Adrenal gland (tissue), 12 donors: ENCODE results near the gene ANTKMT. TPM values are rescaled to one million over a fixed set of nuclear protein-coding genes. Genes with fewer than 3 reads are reported as not detected.
A peak's percentile ranks its signal among the peaks of the same experiment; 100 is the strongest.

Experiments used
- DNase-seq, 7 donors: peaks; one replicate each; pipeline ENCODE4 v3.0.0-alpha.2; 2019 to 2020
- H3K27ac ChIP-seq, 5 donors: fragments of 200-600 bp; sonication (generic) in 4 of 5; 1 replicate in 3 of 5; 2 replicates in 2 of 5; pipeline versions ENCODE4 v1.5.1 to v1.8.0; 2016 to 2020; ENCODE audit warnings: mild to moderate bottlenecking in 1 of 5
- H3K27me3 ChIP-seq: fragments of 200-600 bp; 2 replicates; pipeline ENCODE4 v1.8.0; 2021
- H3K36me3 ChIP-seq, 2 donors: fragments of 200-600 bp; replicated peaks in 1 of 2; 1 replicate in 1 of 2; 2 replicates in 1 of 2; pipeline versions ENCODE4 v1.5.1 to v1.8.0; 2018 to 2022
- H3K4me1 ChIP-seq, 2 donors: fragments of 200-600 bp; replicated peaks in 1 of 2; 1 replicate in 1 of 2; 2 replicates in 1 of 2; pipeline versions ENCODE4 v1.5.1 to v1.8.0; 2018 to 2021
- H3K4me3 ChIP-seq, 4 donors: fragments of 200-600 bp; sonication (generic) in 3 of 4; one replicate each; pipeline ENCODE4 v1.5.1; 2016 to 2018
- H3K9me3 ChIP-seq, 3 donors: fragments of 200-600 bp; sonication (generic) in 1 of 3; replicated peaks in 1 of 3; 1 replicate in 2 of 3; 2 replicates in 1 of 3; pipeline versions ENCODE4 v1.5.1 to v1.8.0; 2016 to 2021
- CTCF ChIP-seq, 6 experiments: fragments of 450-650 bp in 4 of 6; fragments of 200-600 bp in 2 of 6; sonication (generic) in 1 of 6; IDR thresholded peaks; 1 replicate in 5 of 6; 2 replicates in 1 of 6; pipeline versions ENCODE4 v1.5.1 to v1.8.0; 2016 to 2021; ENCODE audit warnings: antibody characterized with exemption in 6 of 6, mild to moderate bottlenecking in 2 of 6, moderate library complexity in 1 of 6
- POLR2A ChIP-seq, 2 donors: fragments of 450-650 bp; IDR thresholded peaks; one replicate each; pipeline ENCODE4 v1.6.1; 2017; ENCODE audit warnings: antibody characterized with exemption in 2 of 2, mild to moderate bottlenecking in 2 of 2, moderate library complexity in 1 of 2
- WGBS, 4 donors: extraction: QIAGEN DNeasy Blood & Tissue Kit in 2 of 4; methylation state at CpG; one replicate each; pipeline versions ENCODE4 v1.1.5 to v1.1.7; 2013 to 2017; 5-methylcytosine and 5-hydroxymethylcytosine counted together
- intact Hi-C, 2 donors: fragments of 100-400 bp; cut with DNase I; formaldehyde crosslinking; loops; one replicate each; pipeline versions ENCODE4 v1.14.1 to v1.15.0; 2022 to 2023
- polyA plus RNA-seq, 3 donors: library from polyadenylated mRNA; stranded (reverse); fragments of 200-250 nt in 2 of 3; fragments of 350-450 nt in 1 of 3; fragmentation: Illumina TruSeq in 1 of 3; extraction: RNeasy Lipid Tissue Mini Kit (QIAGEN cat#74804) in 1 of 3; gene quantifications; one replicate each; pipeline ENCODE4 v1.2.3, GENCODE V29; 2013 to 2014
- total RNA-seq, 9 donors: library from RNA; depleted of rRNA in 4 of 9; stranded (reverse); fragments of >200 nt in 4 of 9; fragments of 120-200 nt in 1 of 9; fragmentation: NEBNext Ultra II Directional in 1 of 9; extraction: Animal tissue kit (Norgen Biotek cat#: 25700) in 1 of 9; gene quantifications; one replicate each; pipeline versions ENCODE4 v1.1.0 to v1.2.4, GENCODE V29; 2013 to 2023
- donor health status: healthy with polysubstance abuse.
- donor health status: Bipolar disorder and iron deficiency.
- donor health status: DM: yes; HTN: yes; CAD: no.
- donor health status: DM: no; HTN: no; CAD: no.
- donor health status: DM: no; HTN: no; CAD: no.
- donor health status: DM: yes; HTN: yes; CAD: no.

ANTKMT gene
- total and polyA plus RNA-seq, 12 donors = 0.48 to 127 (median 64.1) TPM

GRCh38 chr16:716200-716568, 4.8 kb upstream of the ANTKMT start:
- peak overlapping the region in 2 of 5 donors; percentile 56 to 62 for H3K27ac ChIP-seq
- H3K27me3 ChIP-seq = peaks cover 3% of the 10 kb centered on the region
- H3K4me1 ChIP-seq = peaks cover 23 to 34% of the 10 kb centered on the region in 2 donors
- TF ChIP-seq CTCF (IDR thresholded peaks at IDR 0.05) (no peak), POLR2A (IDR thresholded peaks at IDR 0.05) (no peak)
- DNase-seq = peak; percentile 78 to 92 (median 84)
- 15 to 30% (median 20%) methylated on average over 7 to 12 of the region's 12 CpGs for WGBS, 4 donors
- intact Hi-C loops = loop anchor here in 1 of 2 donors (10.0 kb wide), 1 partner anchor 339 kb away; no protein-coding TSS in a partner anchor
- H3K4me3 ChIP-seq = peak overlapping the region in 2 of 4 donors; percentile 37 to 76
- no peaks in the 10 kb centered on the region for H3K36me3 ChIP-seq
- no peaks in the 10 kb centered on the region for H3K9me3 ChIP-seq

- no peak overlapping the region for H3K4me3 ChIP-seq
- H3K4me1 ChIP-seq = peaks cover 28 to 38% of the 10 kb centered on the region in 2 donors
- H3K36me3 ChIP-seq = no peaks in the 10 kb centered on the region
- WGBS, 4 donors = 76 to 93% (median 86%) methylated on average over 9 to 29 of the region's 29 CpGs
- no peaks in the 10 kb centered on the region for H3K9me3 ChIP-seq
- H3K27me3 ChIP-seq = no peaks in the 10 kb centered on the region
- intact Hi-C loops = loop anchor here in 1 of 2 donors (10.0 kb wide), 1 partner anchor 338 kb away; no protein-coding TSS in a partner anchor
- DNase-seq = no peak
- TF ChIP-seq CTCF (IDR thresholded peaks at IDR 0.05) (no peak), POLR2A (IDR thresholded peaks at IDR 0.05) (no peak)
- H3K27ac ChIP-seq = peak overlapping the region in 1 of 5 donors; percentile 56
Observed at GRCh38 chr16:716768-717325, 4.1 kb upstream of the ANTKMT start.

GRCh38 chr16:717450-718245, 3.3 kb upstream of the ANTKMT start:
- Histone ChIP-seq H3K4me3 (no peak overlapping the region), H3K4me1 (peaks cover 29 to 37% of the 10 kb centered on the region in 2 donors), H3K27me3 (no peaks in the 10 kb centered on the region), H3K9me3 (no peaks in the 10 kb centered on the region), H3K36me3 (no peaks in the 10 kb centered on the region), H3K27ac (peak overlapping the region in 1 of 5 donors; percentile 21)
- intact Hi-C loops = loop anchor here in 1 of 2 donors (10.0 kb wide), 1 partner anchor 337 kb away; no protein-coding TSS in a partner anchor
- 73 to 84% (median 74%) methylated on average over 15 to 32 of the region's 32 CpGs for WGBS, 4 donors
- no peak for DNase-seq
- TF ChIP-seq CTCF (IDR thresholded peaks at IDR 0.05) (no peak), POLR2A (IDR thresholded peaks at IDR 0.05) (no peak)

- H3K27me3 ChIP-seq = no peaks in the 10 kb centered on the region
- H3K36me3 ChIP-seq = no peaks in the 10 kb centered on the region
- no peak for TF ChIP-seq POLR2A (IDR thresholded peaks at IDR 0.05)
- TF ChIP-seq CTCF (IDR thresholded peaks at IDR 0.05) = no peak
- 86 to 98% (median 91%) methylated on average over 3 to 9 of the region's 9 CpGs for WGBS, 4 donors
- H3K4me3 ChIP-seq = no peak overlapping the region
- peak in 1 of 7 donors; percentile 61 for DNase-seq
- peaks cover 29 to 37% of the 10 kb centered on the region in 2 donors for H3K4me1 ChIP-seq
- H3K27ac ChIP-seq = no peak overlapping the region
- intact Hi-C loops = loop anchor here in 1 of 2 donors (10.0 kb wide), 1 partner anchor 336 kb away; no protein-coding TSS in a partner anchor
- no peaks in the 10 kb centered on the region for H3K9me3 ChIP-seq
Observed at GRCh38 chr16:718389-718788, 2.6 kb upstream of the ANTKMT start.
